Activated CD4-positive, alpha-beta T cell treated with anti-CD3 and anti-CD28 coated beads, Interleukin-2, amount 10 ng/mL, durations not matched to agents 7 days and 5 days (primary cell): ENCODE data around the gene NUB1. TPM values are rescaled to one million over a fixed set of nuclear protein-coding genes. Genes with fewer than 3 reads are reported as not detected.
A peak's percentile ranks its signal among the peaks of the same experiment; 100 is the strongest.

ENCODE experiments used
- CTCF ChIA-PET: fragments of 350-600 bp; sonication (Branson Sonifier 250); formaldehyde crosslinking; loops from one replicate; lab custom pipeline; 2021; ENCODE audit warnings: antibody characterized with exemption; lab: Charles Lee
- POLR2A ChIA-PET: fragments of 350-600 bp; sonication (Branson Sonifier 250); formaldehyde crosslinking; loops from one replicate; lab custom pipeline; 2021; ENCODE audit warnings: antibody characterized with exemption; lab: Charles Lee
- DNase-seq: peaks from one replicate; pipeline ENCODE4 v3.0.0-alpha.2; 2020
- H3K27ac Mint-ChIP-seq: one replicate; pipeline ENCODE4 v1.8.0; 2021; ENCODE audit warnings: mild to moderate bottlenecking, moderate library complexity, mixed read lengths
- H3K27me3 Mint-ChIP-seq: one replicate; pipeline ENCODE4 v1.8.0; 2021; ENCODE audit warnings: mixed read lengths
- H3K36me3 Mint-ChIP-seq: one replicate; pipeline ENCODE4 v1.8.0; 2021; ENCODE audit warnings: low read depth, mixed read lengths
- H3K4me1 Mint-ChIP-seq: one replicate; pipeline ENCODE4 v1.8.0; 2021; ENCODE audit warnings: mixed read lengths
- H3K4me3 Mint-ChIP-seq: one replicate; pipeline ENCODE4 v1.8.0; 2021; ENCODE audit warnings: mild to moderate bottlenecking, moderate library complexity, mixed read lengths
- H3K9me3 Mint-ChIP-seq: one replicate; pipeline ENCODE4 v1.8.0; 2021; ENCODE audit warnings: mixed read lengths
- total RNA-seq, 2 experiments: library from RNA; stranded (reverse); gene quantifications; one replicate each; pipeline ENCODE4 v1.2.3, GENCODE V29; 2021

NUB1 gene
- total RNA-seq, 2 experiments from 2014 or later = 69.7 to 85.5 TPM

DNA sequence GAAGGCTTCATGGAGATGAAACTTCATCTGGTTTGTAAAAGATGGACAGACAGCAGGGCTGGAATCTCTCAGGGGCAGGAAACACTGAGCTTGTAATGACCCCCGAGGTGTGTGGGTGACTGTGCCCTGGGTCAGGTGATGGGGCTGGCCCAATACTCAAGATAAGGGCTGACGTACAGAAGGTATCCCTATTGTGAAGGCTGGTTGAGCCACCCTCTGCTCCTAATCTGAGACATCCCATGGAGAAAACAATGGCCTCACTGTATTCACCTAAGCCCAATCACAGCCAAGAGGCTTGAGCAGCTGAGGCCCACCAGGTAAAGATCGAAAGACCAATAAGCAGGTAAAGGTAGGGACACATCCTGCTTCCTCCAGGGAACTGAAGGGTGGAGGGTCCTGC lies 34.8 kb upstream of the NUB1 start:
- Mint-ChIP-seq H3K36me3 (peaks cover 2% of the 10 kb centered on the region), H3K27ac (no peak overlapping the region), H3K27me3 (peaks cover 22% of the 10 kb centered on the region), H3K9me3 (peaks cover 5% of the 10 kb centered on the region), H3K4me1 (peaks cover 19% of the 10 kb centered on the region), H3K4me3 (no peak overlapping the region)
- ChIA-PET CTCF (interaction anchor here (0.6 to 1.1 kb wide), 2 partner anchors 12 to 358 kb away, joined by 3 read pairs; no protein-coding TSS in a partner anchor), POLR2A (no interaction called here)
- no peak for DNase-seq

DNA sequence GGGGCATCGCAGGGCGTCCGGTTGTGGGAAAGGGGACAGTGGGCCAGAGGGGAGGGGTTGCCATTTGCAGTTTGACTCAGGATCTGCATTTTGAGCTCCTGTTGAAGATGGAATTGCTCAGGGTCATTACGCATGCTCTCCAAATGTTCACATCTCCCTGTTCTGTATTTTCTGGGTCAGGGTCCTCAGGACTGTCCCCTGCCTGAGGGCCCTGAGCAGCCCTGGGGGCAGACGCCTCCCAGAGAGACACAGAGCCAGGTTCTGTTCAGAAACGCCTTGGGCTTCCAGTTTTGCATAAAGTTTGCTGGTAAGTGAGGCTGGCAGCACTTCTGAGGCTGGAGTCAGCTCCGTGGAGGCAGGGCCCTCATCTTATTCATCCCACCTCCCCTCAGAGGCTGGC lies 34.1 kb upstream of the NUB1 start:
- Mint-ChIP-seq H3K27ac (no peak overlapping the region), H3K4me3 (no peak overlapping the region), H3K36me3 (peaks cover 2% of the 10 kb centered on the region), H3K4me1 (peaks cover 19% of the 10 kb centered on the region), H3K27me3 (peaks cover 20% of the 10 kb centered on the region), H3K9me3 (peaks cover 5% of the 10 kb centered on the region)
- DNase-seq = no peak
- ChIA-PET CTCF (interaction anchor here (1.1 kb wide), 1 partner anchor 11 kb away, joined by 3 read pairs; no protein-coding TSS in a partner anchor), POLR2A (no interaction called here)

- H3K36me3 Mint-ChIP-seq = peaks cover 2% of the 10 kb centered on the region
- H3K9me3 Mint-ChIP-seq = peaks cover 5% of the 10 kb centered on the region
- ChIA-PET POLR2A (no interaction called here), CTCF (no interaction called here)
- H3K4me3 Mint-ChIP-seq = no peak overlapping the region
- H3K4me1 Mint-ChIP-seq = peaks cover 19% of the 10 kb centered on the region
- H3K27ac Mint-ChIP-seq = no peak overlapping the region
- no peak for DNase-seq
- H3K27me3 Mint-ChIP-seq = peaks cover 20% of the 10 kb centered on the region
These were observed 33.4 kb upstream of the NUB1 start for GRCh38 chr7:151308256-151308655.

- H3K27me3 Mint-ChIP-seq = peaks cover 17% of the 10 kb centered on the region
- peaks cover 5% of the 10 kb centered on the region for H3K9me3 Mint-ChIP-seq
- H3K36me3 Mint-ChIP-seq = peaks cover 2% of the 10 kb centered on the region
- H3K4me3 Mint-ChIP-seq = no peak overlapping the region
- ChIA-PET CTCF (interaction anchor here (0.9 to 1.0 kb wide), 2 partner anchors 24 to 26 kb away, joined by 3 read pairs; no protein-coding TSS in a partner anchor), POLR2A (no interaction called here)
- peaks cover 16% of the 10 kb centered on the region for H3K4me1 Mint-ChIP-seq
- no peak for DNase-seq
- no peak overlapping the region for H3K27ac Mint-ChIP-seq
These were observed 32.8 kb upstream of the NUB1 start for GRCh38 chr7:151308791-151309190.

- no peak for DNase-seq
- H3K36me3 Mint-ChIP-seq = peaks cover 2% of the 10 kb centered on the region
- ChIA-PET POLR2A (no interaction called here), CTCF (interaction anchor here (0.9 to 1.0 kb wide), 2 partner anchors 24 to 25 kb away, joined by 3 read pairs; no protein-coding TSS in a partner anchor)
- H3K27ac Mint-ChIP-seq = no peak overlapping the region
- H3K9me3 Mint-ChIP-seq = peaks cover 5% of the 10 kb centered on the region
- H3K27me3 Mint-ChIP-seq = peaks cover 17% of the 10 kb centered on the region
- peaks cover 17% of the 10 kb centered on the region for H3K4me1 Mint-ChIP-seq
- no peak overlapping the region for H3K4me3 Mint-ChIP-seq
These were observed 32.3 kb upstream of the NUB1 start for GRCh38 chr7:151309311-151309710.

GRCh38 chr7:151310578-151310977 lies 31.0 kb upstream of the NUB1 start:
- POLR2A ChIA-PET = no interaction called here

DNA sequence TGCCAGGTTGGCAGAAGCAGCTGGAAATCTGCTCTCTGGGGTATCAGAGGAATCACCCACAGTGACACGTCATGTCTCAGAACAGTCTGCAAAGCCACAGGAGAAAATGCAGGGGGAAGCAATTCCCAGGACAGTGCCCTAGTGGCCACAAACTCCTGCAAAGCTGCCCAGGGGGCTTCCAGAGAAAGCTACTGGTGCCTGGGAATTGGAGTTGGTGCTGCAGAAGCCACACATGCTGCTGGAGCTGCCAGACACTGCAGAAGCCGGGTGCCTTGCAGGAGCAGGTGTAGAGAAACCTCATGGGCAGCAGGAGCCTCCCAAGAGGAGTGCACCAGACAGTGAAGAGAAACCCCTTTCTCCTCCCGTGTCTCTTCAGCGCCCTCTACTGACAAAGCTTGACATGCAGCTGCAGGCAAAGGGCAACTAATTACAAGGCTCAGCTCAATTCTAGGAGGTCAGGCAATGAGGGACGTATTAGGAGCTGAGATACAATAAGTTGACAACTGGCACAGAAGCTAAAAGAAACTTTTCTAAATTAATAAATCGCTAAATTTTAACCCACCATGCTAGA lies 30.2 kb upstream of the NUB1 start:
- no peak overlapping the region for H3K27ac Mint-ChIP-seq
- H3K4me3 Mint-ChIP-seq = no peak overlapping the region
- H3K4me1 Mint-ChIP-seq = peaks cover 12% of the 10 kb centered on the region
- peaks cover 3% of the 10 kb centered on the region for H3K27me3 Mint-ChIP-seq
- H3K9me3 Mint-ChIP-seq = peaks cover 5% of the 10 kb centered on the region
- no peaks in the 10 kb centered on the region for H3K36me3 Mint-ChIP-seq
- peak; percentile 31 for DNase-seq
- CTCF ChIA-PET = interaction anchor here (0.6 to 1.4 kb wide), 7 partner anchors 13 to 517 kb away, joined by 3 to 4 read pairs (median 3); partner anchors contain the start of genes ABCF2 and NUB1
- POLR2A ChIA-PET = no interaction called here

More at GRCh38 chr7:151310578-151310977, 31.0 kb upstream of the NUB1 start:
- H3K4me3 Mint-ChIP-seq = no peak overlapping the region
- peaks cover 8% of the 10 kb centered on the region for H3K27me3 Mint-ChIP-seq
- H3K4me1 Mint-ChIP-seq = peaks cover 17% of the 10 kb centered on the region
- DNase-seq = no peak
- CTCF ChIA-PET = interaction anchor here (0.7 to 1.4 kb wide), 3 partner anchors 14 to 60 kb away, joined by 3 read pairs; no protein-coding TSS in a partner anchor
- peaks cover 5% of the 10 kb centered on the region for H3K9me3 Mint-ChIP-seq
- no peaks in the 10 kb centered on the region for H3K36me3 Mint-ChIP-seq
- no peak overlapping the region for H3K27ac Mint-ChIP-seq

DNA sequence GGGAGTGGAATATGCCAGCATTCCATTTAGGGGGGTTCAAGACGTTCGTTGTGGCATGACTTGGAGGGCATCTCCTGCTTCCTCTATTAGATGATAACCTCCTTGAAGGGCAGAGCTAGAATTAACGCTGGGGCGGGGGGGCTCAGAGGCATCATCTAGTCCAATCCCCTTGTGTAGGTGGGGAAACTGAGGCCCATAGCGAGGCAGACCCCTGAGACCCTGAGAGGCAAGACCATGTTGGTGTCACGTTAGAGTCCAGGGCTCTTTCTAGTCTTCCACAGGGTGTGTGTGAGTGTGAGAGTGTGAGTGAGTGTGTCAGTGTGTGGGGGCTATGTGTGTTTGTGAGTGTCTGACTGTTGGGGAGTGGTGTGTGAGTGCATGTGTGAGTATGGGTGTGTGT lies 29.3 kb upstream of the NUB1 start:
- H3K4me1 Mint-ChIP-seq = peaks cover 16% of the 10 kb centered on the region
- no peak for DNase-seq

DNA sequence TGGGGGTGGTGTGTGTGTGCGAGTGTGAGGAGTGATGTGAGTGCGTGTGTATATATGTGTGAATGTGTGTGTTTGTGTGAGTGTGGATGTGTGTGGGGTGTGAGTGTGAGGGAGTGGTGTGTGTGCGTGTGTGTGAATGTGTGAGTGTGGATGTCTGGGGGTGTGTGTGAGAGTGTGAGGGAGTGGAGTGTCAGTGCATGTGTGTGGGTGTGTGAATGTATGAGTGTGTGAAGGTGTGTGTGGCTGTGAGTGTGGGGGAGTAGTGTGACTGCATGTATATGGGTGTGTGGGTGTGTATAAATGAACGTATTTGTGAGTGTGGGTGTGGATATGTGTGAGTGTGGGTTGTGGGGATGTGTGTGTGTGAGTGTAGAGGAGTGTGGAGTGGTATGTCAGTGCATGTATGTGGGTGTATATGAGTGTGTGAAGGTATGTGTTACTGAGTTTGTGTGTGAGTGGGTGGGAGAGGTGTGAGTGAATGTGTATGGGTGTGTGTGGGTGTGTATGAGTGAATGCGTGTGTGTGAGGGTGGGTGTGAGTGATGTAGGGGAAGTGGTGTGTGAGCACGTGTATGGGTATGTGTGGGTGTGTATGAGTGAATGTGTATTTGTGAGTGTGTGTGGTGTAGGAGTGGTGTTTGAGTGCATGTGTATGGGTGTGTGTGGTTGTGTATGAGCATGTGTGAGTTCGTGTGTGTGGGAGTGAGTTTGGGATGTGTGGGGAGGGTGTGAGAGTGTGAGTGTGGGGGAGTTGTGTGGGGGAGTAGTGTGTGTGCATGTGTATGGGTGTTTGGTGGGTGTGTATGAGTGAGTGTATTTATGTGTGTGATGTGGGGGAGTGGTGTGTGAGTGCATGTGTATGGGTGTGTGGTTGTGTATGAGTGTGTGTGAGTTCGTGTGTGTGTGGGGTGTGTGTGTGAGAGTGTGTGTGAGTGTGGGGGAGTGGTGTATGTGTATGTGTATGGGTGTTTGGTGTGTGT lies 28.5 kb upstream of the NUB1 start:
- no peaks in the 10 kb centered on the region for H3K27me3 Mint-ChIP-seq
- ChIA-PET POLR2A (no interaction called here), CTCF (interaction anchor here (1.6 to 2.3 kb wide), 2 partner anchors 8 to 27 kb away, joined by 3 to 9 read pairs; no protein-coding TSS in a partner anchor)
- H3K9me3 Mint-ChIP-seq = peaks cover 5% of the 10 kb centered on the region
- no peak overlapping the region for H3K4me3 Mint-ChIP-seq
- peaks cover 17% of the 10 kb centered on the region for H3K4me1 Mint-ChIP-seq
- no peak overlapping the region for H3K27ac Mint-ChIP-seq
- no peak for DNase-seq
- H3K36me3 Mint-ChIP-seq = peaks cover 2% of the 10 kb centered on the region

More for the DNA sequence above, 29.3 kb upstream of the NUB1 start:
- ChIA-PET POLR2A (no interaction called here), CTCF (interaction anchor here (0.9 to 1.1 kb wide), 2 partner anchors 30 to 446 kb away, joined by 3 read pairs; partner anchors contain the start of gene NUB1)
- no peaks in the 10 kb centered on the region for H3K36me3 Mint-ChIP-seq
- H3K27me3 Mint-ChIP-seq = no peaks in the 10 kb centered on the region
- no peak overlapping the region for H3K4me3 Mint-ChIP-seq
- H3K9me3 Mint-ChIP-seq = peaks cover 5% of the 10 kb centered on the region
- no peak overlapping the region for H3K27ac Mint-ChIP-seq

- Mint-ChIP-seq H3K4me3 (no peak overlapping the region), H3K9me3 (peaks cover 12% of the 10 kb centered on the region), H3K27ac (no peak overlapping the region), H3K27me3 (no peaks in the 10 kb centered on the region), H3K4me1 (peaks cover 17% of the 10 kb centered on the region), H3K36me3 (peaks cover 8% of the 10 kb centered on the region)
- ChIA-PET CTCF (interaction anchor here (1.6 to 2.3 kb wide), 2 partner anchors 8 to 26 kb away, joined by 3 to 9 read pairs; no protein-coding TSS in a partner anchor), POLR2A (no interaction called here)
- DNase-seq = no peak
These were observed 27.8 kb upstream of the NUB1 start for GRCh38 chr7:151313857-151314256.

GRCh38 chr7:151314401-151314800 lies 27.2 kb upstream of the NUB1 start:
- Mint-ChIP-seq H3K4me3 (no peak overlapping the region), H3K27ac (peak overlapping the region; percentile 81), H3K27me3 (no peaks in the 10 kb centered on the region), H3K36me3 (peaks cover 13% of the 10 kb centered on the region), H3K4me1 (peaks cover 17% of the 10 kb centered on the region), H3K9me3 (peaks cover 17% of the 10 kb centered on the region)
- ChIA-PET POLR2A (interaction anchor here (1.3 kb wide), 1 partner anchor 36 kb away, joined by 6 read pairs; no protein-coding TSS in a partner anchor), CTCF (interaction anchor here (0.6 to 2.4 kb wide), 12 partner anchors 9 to 1564 kb away, joined by 3 to 10 read pairs (median 4); no protein-coding TSS in a partner anchor)
- no peak for DNase-seq

DNA sequence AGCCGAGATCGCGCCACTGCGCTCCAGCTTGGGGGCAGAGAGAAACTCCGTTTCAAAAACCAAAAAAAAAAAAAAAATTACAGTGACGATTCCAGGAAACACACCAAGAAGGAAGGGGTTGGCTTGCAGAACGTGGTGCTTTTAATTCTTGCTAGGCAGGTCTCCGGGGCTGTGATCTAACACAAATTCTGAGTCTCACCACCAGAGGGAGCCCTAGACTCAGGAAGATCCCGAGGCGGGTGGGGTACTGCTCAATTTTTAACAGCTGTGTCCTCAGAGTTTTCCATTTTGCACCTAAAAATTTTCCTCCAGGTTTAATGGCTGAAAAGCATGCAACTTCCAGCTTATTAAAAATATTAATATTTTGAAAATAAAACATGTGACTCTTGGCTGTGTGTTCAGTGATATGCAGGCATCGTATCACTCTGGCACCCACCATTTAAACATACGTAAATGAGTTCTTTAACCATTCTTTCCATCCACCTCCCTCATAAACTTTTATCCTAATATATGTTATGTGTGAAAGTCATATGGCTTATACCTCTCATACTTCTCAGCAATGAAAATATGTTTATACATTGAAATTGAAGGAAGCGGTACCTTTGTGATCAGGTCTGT lies 26.5 kb upstream of the NUB1 start:
- DNase-seq = peak; percentile 89
- Mint-ChIP-seq H3K9me3 (peaks cover 24% of the 10 kb centered on the region), H3K27ac (peak overlapping the region; percentile 81), H3K36me3 (peaks cover 17% of the 10 kb centered on the region), H3K4me3 (no peak overlapping the region), H3K27me3 (no peaks in the 10 kb centered on the region), H3K4me1 (peaks cover 16% of the 10 kb centered on the region)
- CTCF ChIA-PET = interaction anchor here (0.6 to 2.7 kb wide), 26 partner anchors 10 to 1564 kb away, joined by 3 to 18 read pairs (median 4); no protein-coding TSS in a partner anchor
- POLR2A ChIA-PET = interaction anchor here (1.3 kb wide), 1 partner anchor 35 kb away, joined by 6 read pairs; no protein-coding TSS in a partner anchor
